AG09319 (cell line): Measurements from ENCODE around the gene LCN9.

Experiments used
- DNase-seq: peaks from one replicate; pipeline ENCODE4 v3.0.0-alpha.2; 2010; ENCODE audit warnings: low read depth; ENCODE audit errors: extremely low read depth
- TF ChIP-seq, protein P1 (sequence below): IDR thresholded peaks from 2 replicates; pipeline ENCODE4 v1.5.1; 2011; ENCODE audit warnings: low read depth, mild to moderate bottlenecking, inconsistent platforms, low read length, moderate library complexity

Gene LCN9

GRCh38 chr9:135673941-135674340, 10.8 kb downstream of the LCN9 start:
- DNase-seq, result no peak
- TF ChIP-seq, protein P1, sequence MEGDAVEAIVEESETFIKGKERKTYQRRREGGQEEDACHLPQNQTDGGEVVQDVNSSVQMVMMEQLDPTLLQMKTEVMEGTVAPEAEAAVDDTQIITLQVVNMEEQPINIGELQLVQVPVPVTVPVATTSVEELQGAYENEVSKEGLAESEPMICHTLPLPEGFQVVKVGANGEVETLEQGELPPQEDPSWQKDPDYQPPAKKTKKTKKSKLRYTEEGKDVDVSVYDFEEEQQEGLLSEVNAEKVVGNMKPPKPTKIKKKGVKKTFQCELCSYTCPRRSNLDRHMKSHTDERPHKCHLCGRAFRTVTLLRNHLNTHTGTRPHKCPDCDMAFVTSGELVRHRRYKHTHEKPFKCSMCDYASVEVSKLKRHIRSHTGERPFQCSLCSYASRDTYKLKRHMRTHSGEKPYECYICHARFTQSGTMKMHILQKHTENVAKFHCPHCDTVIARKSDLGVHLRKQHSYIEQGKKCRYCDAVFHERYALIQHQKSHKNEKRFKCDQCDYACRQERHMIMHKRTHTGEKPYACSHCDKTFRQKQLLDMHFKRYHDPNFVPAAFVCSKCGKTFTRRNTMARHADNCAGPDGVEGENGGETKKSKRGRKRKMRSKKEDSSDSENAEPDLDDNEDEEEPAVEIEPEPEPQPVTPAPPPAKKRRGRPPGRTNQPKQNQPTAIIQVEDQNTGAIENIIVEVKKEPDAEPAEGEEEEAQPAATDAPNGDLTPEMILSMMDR, result no peak

DNA sequence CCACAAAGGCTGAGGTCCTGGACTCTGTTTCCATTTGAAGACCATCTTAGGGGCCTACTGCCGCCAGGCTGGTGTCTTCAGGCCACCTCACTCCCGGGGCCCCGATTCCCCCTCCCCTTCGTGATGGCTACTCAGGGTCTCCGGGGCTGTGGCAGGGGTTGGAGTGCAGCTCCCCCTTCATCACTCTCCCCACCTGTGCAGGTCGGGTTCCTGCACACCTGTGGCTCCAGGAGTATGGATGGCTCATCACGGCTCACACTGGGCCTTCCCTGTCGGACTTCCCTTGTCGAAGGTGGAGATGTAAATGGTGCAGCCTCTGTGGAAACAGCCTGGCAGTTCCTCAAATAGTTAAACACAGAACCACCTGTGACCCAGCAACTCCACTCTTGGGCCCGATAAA, 11.9 kb downstream of the LCN9 start:
- TF ChIP-seq, protein P1, result no peak
- DNase-seq, result no peak

- TF ChIP-seq, protein P1, result no peak
- DNase-seq, result no peak
Observed at GRCh38 chr9:135676891-135677290, 13.8 kb downstream of the LCN9 start.

GRCh38 chr9:135677641-135678168, 14.6 kb downstream of the LCN9 start:
- no peak for DNase-seq
- TF ChIP-seq, protein P1, result no peak

GRCh38 chr9:135678236-135679017, 15.3 kb downstream of the LCN9 start:
- TF ChIP-seq, protein P1, result no peak
- no peak for DNase-seq

DNA sequence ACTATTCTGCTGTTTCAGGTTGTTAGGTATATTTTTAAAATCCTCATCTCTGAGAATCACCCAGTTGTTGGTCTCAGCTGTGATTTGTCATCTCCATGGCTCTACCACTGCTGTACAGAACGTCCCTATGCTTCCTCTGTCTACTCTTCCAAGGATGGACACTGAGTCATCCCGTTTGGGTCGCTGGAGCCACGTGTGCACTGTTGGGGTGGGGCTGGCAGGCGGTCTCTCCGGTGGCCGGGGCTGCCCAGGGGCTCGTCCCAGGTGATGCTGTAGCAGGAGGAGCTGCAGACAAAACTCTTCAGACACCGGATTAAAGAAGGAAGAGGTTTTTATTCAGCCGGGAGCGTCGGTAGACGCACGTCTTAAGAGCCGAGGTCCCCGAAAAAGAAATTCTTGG, 16.9 kb downstream of the LCN9 start:
- TF ChIP-seq, protein P1, result no peak
- no peak for DNase-seq

- no peak for DNase-seq
- TF ChIP-seq, protein P1, result no peak
Observed at GRCh38 chr9:135681161-135681560, 18.1 kb downstream of the LCN9 start.
